Activated CD4-positive, alpha-beta T cell treated with anti-CD3 and anti-CD28 coated beads for 36 hours (primary cell): ENCODE results near the gene DPP9. TPM values are rescaled to one million over a fixed set of nuclear protein-coding genes. Genes with fewer than 3 reads are reported as not detected.

Source experiments
- ATAC-seq: fragments of 200-7000 bp; cut with Tn5 transposase; one replicate; pipeline ENCODE4 v1.10.0; 2021; ENCODE audit warnings: mild to moderate bottlenecking, moderate library complexity
- CTCF ChIA-PET: fragments of 350-600 bp; sonication (Branson Sonifier 250); formaldehyde crosslinking; loops from one replicate; lab custom pipeline; 2021; ENCODE audit warnings: antibody characterized with exemption; lab: Charles Lee
- POLR2A ChIA-PET: fragments of 350-600 bp; sonication (Branson Sonifier 250); formaldehyde crosslinking; loops from one replicate; lab custom pipeline; 2021; ENCODE audit warnings: antibody characterized with exemption, inconsistent platforms; lab: Charles Lee
- DNase-seq: peaks from one replicate; pipeline ENCODE4 v3.0.0-alpha.2; 2020
- H3K27ac Mint-ChIP-seq: one replicate; pipeline ENCODE4 v1.8.0; 2021; ENCODE audit warnings: mixed read lengths
- H3K27me3 Mint-ChIP-seq: one replicate; pipeline ENCODE4 v1.8.0; 2021; ENCODE audit warnings: mixed read lengths
- H3K36me3 Mint-ChIP-seq: one replicate; pipeline ENCODE4 v1.8.0; 2021; ENCODE audit warnings: low read depth, mixed read lengths
- H3K4me1 Mint-ChIP-seq: one replicate; pipeline ENCODE4 v1.8.0; 2021; ENCODE audit warnings: mixed read lengths
- H3K4me3 Mint-ChIP-seq: one replicate; pipeline ENCODE4 v1.8.0; 2021; ENCODE audit warnings: mild to moderate bottlenecking, moderate library complexity, mixed read lengths
- H3K9me3 Mint-ChIP-seq: one replicate; pipeline ENCODE4 v1.8.0; 2021; ENCODE audit warnings: low read depth, mixed read lengths
- intact Hi-C, 2 experiments: fragments of 100-400 bp; cut with DNase I in 1 of 2; cut with micrococcal nuclease in 1 of 2; formaldehyde crosslinking; loops; one replicate each; pipeline versions ENCODE4 v1.14.2 to v1.15.1; 2022 to 2024; cut with DNase I, micrococcal nuclease
- total RNA-seq, 2 experiments: library from RNA; stranded (reverse); gene quantifications; one replicate each; pipeline ENCODE4 v1.2.3, GENCODE V29; 2021

Gene DPP9
- total RNA-seq, 2 experiments from 2014 or later, result 49.2 to 51.3 TPM

- Mint-ChIP-seq H3K9me3 (no peaks in the 10 kb centered on the region), H3K27ac (no peak overlapping the region), H3K4me1 (peaks cover 16% of the 10 kb centered on the region), H3K36me3 (peaks cover 30% of the 10 kb centered on the region), H3K27me3 (no peaks in the 10 kb centered on the region), H3K4me3 (no peak overlapping the region)
- DNase-seq (no peak), ATAC-seq (no peak)
- intact Hi-C loops, result no loop called here
- ChIA-PET CTCF (interaction anchor here (0.6 to 0.9 kb wide), 2 partner anchors 28 to 71 kb away, joined by 3 to 4 read pairs; no protein-coding TSS in a partner anchor), POLR2A (no interaction called here)
These were observed 59.0 kb downstream of the DPP9 start for GRCh38 chr19:4664642-4665041.

- ATAC-seq (no peak), DNase-seq (no peak)
- POLR2A ChIA-PET, result interaction anchor here (0.5 kb wide), 1 partner anchor 245 kb away, joined by 4 read pairs; no protein-coding TSS in a partner anchor
- intact Hi-C loops, result no loop called here
- H3K9me3 Mint-ChIP-seq, result no peaks in the 10 kb centered on the region
- CTCF ChIA-PET, result no interaction called here
- no peak overlapping the region for H3K4me3 Mint-ChIP-seq
- no peaks in the 10 kb centered on the region for H3K27me3 Mint-ChIP-seq
- H3K36me3 Mint-ChIP-seq, result peaks cover 20% of the 10 kb centered on the region
- H3K4me1 Mint-ChIP-seq, result no peaks in the 10 kb centered on the region
- no peak overlapping the region for H3K27ac Mint-ChIP-seq
These were observed 60.8 kb downstream of the DPP9 start for GRCh38 chr19:4662812-4663211.

DNA sequence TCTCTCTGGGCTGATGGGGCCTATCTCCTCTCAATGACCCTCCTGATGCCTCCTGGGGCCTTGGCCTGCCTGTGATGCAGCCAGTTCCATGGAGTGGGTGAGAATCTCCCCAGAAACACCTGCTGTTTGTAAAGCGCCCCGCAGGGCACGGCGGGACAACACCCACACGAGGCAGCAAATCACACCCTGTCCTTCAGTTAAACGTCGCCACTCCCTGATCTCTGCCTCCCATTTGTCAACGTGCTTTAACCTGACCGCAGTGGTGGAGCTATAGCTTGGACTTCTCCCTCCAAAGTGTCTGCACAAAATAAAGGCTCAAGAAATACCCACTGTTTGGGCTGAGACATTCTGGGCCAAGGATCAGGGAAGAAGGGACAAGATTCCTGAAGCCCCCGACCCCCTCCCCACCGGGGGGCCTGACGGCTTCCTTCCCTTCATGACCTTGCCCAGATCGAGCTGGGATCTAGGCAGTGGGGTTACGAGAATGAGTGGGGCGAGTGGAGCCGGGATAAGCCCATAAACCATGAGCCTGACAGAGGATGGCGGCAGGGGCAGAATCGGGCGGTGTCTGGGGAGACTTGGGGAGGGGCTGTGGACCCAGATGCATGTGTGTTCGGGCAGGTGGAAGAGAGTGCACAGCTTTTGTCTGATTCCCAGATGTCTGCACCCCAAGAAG is 61.5 kb downstream of the DPP9 start:
- ATAC-seq (no peak), DNase-seq (no peak)
- no peak overlapping the region for H3K4me3 Mint-ChIP-seq
- H3K27me3 Mint-ChIP-seq, result no peaks in the 10 kb centered on the region
- H3K27ac Mint-ChIP-seq, result no peak overlapping the region
- H3K36me3 Mint-ChIP-seq, result peaks cover 17% of the 10 kb centered on the region
- intact Hi-C loops, result no loop called here
- ChIA-PET CTCF (no interaction called here), POLR2A (interaction anchor here (0.5 kb wide), 1 partner anchor 246 kb away, joined by 4 read pairs; no protein-coding TSS in a partner anchor)
- no peaks in the 10 kb centered on the region for H3K4me1 Mint-ChIP-seq
- no peaks in the 10 kb centered on the region for H3K9me3 Mint-ChIP-seq

DNA sequence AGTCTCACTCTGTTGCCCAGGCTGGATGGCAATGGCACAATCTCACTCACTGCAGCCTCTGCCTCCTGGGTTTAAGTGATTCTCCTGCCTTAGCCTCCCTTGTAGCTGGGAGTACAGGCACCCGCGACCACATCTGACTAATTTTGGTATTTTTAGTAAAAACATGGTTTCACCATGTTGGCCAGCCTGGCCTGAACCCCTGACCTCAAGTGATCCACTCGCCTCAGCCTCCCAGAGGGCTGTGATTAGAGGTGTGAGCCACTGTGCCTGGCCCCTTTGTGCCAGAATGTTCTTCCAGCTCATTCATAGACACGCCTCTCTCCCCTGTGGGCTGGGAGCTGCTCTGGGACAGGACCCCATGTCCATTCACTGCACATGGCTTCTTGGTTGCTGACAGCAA is 62.6 kb downstream of the DPP9 start:
- Mint-ChIP-seq H3K4me1 (no peaks in the 10 kb centered on the region), H3K4me3 (no peak overlapping the region), H3K27ac (no peak overlapping the region), H3K27me3 (no peaks in the 10 kb centered on the region), H3K36me3 (peaks cover 13% of the 10 kb centered on the region), H3K9me3 (no peaks in the 10 kb centered on the region)
- ATAC-seq, result peak; percentile 28
- DNase-seq, result no peak
- intact Hi-C loops, result no loop called here
- ChIA-PET POLR2A (no interaction called here), CTCF (no interaction called here)

DNA sequence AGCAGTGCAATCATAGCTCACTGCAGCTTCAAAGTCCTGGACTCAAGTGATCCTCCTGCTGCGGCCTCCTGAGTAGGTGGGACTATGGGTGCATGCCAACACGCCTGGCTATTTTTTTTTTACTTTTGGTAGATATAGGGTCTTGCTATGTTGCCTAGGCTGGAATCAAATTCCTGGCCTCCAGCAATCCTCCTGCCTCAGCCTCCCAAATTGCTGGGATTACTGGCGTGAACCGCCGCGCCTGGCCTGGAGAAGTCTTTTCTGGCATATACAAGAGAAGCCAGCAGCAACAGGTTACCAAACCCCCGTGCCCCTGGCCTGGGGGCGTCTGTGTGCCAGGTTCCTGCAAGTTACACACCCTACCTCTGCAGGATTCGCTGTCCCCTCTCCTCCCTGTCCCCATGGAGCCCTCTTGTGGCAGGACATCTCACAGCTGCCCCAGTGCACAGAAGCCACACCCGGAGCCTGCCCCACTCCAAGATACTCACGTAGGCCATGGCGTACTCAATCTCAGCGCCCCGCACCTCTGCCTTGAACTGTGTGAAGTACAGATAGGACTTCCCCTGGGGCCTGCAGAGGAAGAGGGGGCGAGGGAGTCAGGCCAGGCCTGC is 63.4 kb downstream of the DPP9 start:
- POLR2A ChIA-PET, result interaction anchor here (0.6 kb wide), 1 partner anchor 85 kb away, joined by 5 read pairs; no protein-coding TSS in a partner anchor
- CTCF ChIA-PET, result interaction anchor here (1.4 kb wide), 1 partner anchor 22 kb away, joined by 3 read pairs; no protein-coding TSS in a partner anchor
- Mint-ChIP-seq H3K27me3 (no peaks in the 10 kb centered on the region), H3K36me3 (peaks cover 13% of the 10 kb centered on the region), H3K27ac (no peak overlapping the region), H3K4me1 (no peaks in the 10 kb centered on the region), H3K4me3 (no peak overlapping the region), H3K9me3 (no peaks in the 10 kb centered on the region)
- peak; percentile 67 for ATAC-seq
- intact Hi-C loops, result no loop called here
- peak; percentile 54 for DNase-seq

GRCh38 chr19:4657835-4658234 is 65.8 kb downstream of the DPP9 start:
- Mint-ChIP-seq H3K9me3 (no peaks in the 10 kb centered on the region), H3K4me3 (no peak overlapping the region), H3K27me3 (no peaks in the 10 kb centered on the region), H3K4me1 (no peaks in the 10 kb centered on the region), H3K27ac (no peak overlapping the region), H3K36me3 (peaks cover 21% of the 10 kb centered on the region)
- ATAC-seq, result no peak
- ChIA-PET POLR2A (no interaction called here), CTCF (no interaction called here)
- intact Hi-C loops, result no loop called here
- no peak for DNase-seq

DNA sequence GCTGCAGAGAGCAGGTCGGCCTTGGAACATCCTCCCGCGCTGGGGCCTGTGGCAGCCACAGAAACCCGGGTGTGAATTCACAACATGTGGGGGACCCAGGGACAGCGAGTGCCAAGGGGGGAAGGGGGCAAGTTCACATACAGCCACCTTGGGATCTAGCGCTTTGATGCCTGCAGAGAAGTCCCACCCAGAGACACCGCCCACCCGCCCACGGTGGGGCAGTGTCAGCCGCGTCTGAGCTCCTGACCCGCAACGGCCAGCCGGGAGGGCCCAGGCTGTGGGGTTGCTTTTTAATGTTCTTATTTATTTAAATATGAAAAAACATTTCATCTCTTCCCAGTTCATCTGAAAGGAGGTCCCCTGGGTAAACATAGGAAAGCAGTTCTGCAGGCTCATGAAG is 66.4 kb downstream of the DPP9 start:
- intact Hi-C loops, result no loop called here
- ChIA-PET POLR2A (no interaction called here), CTCF (no interaction called here)
- no peaks in the 10 kb centered on the region for H3K4me1 Mint-ChIP-seq
- DNase-seq, result no peak
- no peaks in the 10 kb centered on the region for H3K27me3 Mint-ChIP-seq
- no peak overlapping the region for H3K4me3 Mint-ChIP-seq
- no peak overlapping the region for H3K27ac Mint-ChIP-seq
- peaks cover 21% of the 10 kb centered on the region for H3K36me3 Mint-ChIP-seq
- no peak for ATAC-seq
- no peaks in the 10 kb centered on the region for H3K9me3 Mint-ChIP-seq

DNA sequence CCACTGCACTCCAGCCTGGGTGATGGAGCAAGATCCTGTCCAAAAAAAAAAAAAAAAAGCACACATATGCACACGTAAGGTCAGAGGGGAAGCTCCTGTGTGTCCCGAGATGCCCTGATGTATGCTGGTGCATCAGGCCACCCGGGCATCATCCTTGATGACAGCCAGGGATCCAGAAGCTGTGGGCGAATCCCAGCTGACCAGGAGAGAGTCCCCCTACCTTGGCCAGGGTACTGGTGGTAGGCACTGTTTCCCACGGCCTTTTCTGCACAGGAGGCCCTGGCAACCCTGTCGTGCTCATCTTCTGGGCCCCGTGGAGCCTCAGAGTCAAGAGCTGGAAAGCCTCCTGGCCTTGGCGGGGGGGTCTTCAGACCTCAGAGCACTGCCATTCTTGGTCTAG is 67.5 kb downstream of the DPP9 start:
- ATAC-seq (no peak), DNase-seq (no peak)
- intact Hi-C loops, result no loop called here
- Mint-ChIP-seq H3K27ac (no peak overlapping the region), H3K27me3 (no peaks in the 10 kb centered on the region), H3K36me3 (peaks cover 21% of the 10 kb centered on the region), H3K4me3 (no peak overlapping the region), H3K9me3 (no peaks in the 10 kb centered on the region), H3K4me1 (no peaks in the 10 kb centered on the region)
- POLR2A ChIA-PET, result interaction anchor here (1.0 kb wide), 1 partner anchor 286 kb away, joined by 3 read pairs; no protein-coding TSS in a partner anchor
- CTCF ChIA-PET, result no interaction called here

- peak; percentile 12 for ATAC-seq
- Mint-ChIP-seq H3K4me1 (no peaks in the 10 kb centered on the region), H3K4me3 (no peak overlapping the region), H3K27ac (no peak overlapping the region), H3K36me3 (peaks cover 16% of the 10 kb centered on the region), H3K27me3 (no peaks in the 10 kb centered on the region), H3K9me3 (no peaks in the 10 kb centered on the region)
- DNase-seq, result no peak
- CTCF ChIA-PET, result interaction anchor here (0.6 to 0.7 kb wide), 2 partner anchors 62 to 106 kb away, joined by 3 to 4 read pairs; no protein-coding TSS in a partner anchor
- intact Hi-C loops, result no loop called here
- POLR2A ChIA-PET, result interaction anchor here (1.0 kb wide), 1 partner anchor 285 kb away, joined by 3 read pairs; no protein-coding TSS in a partner anchor
These were observed 68.9 kb downstream of the DPP9 start for GRCh38 chr19:4654437-4655361.

DNA sequence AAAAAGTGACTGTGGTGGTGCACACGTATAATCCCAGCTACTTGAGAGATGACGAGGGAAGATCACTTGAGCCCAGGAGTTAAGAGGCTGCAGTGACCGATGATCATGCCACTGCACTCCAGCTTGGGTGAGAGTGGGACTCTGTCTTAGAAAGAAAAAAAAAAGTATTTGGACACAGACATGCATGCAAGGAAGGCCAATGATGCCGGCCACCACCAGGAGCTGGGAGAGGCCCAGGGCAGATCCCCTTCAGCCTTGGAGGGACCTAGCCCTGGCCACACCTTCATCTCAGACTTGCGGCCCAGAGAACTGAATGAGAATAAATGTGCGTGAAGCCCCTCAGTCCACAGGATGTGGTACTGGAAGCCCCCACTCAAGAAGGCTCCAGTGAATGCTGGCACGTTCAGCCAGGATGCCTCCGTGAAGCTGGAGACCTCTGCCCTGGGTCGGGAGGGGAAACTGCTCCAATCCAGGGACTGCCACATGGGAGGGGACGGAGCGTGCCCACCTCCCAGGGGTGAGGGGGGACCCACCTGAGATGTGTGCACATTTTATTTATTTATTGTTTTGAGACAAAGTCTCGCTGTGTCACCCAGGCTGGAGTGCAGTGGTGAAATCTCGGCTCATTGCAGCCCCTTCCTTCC is 69.7 kb downstream of the DPP9 start:
- POLR2A ChIA-PET, result no interaction called here
- no peak for DNase-seq

GRCh38 chr19:4652075-4652474 is 71.6 kb downstream of the DPP9 start:
- ATAC-seq, result no peak
- CTCF ChIA-PET, result interaction anchor here (0.7 kb wide), 1 partner anchor 678 kb away, joined by 3 read pairs; no protein-coding TSS in a partner anchor
- intact Hi-C loops, result no loop called here
- no peak overlapping the region for H3K27ac Mint-ChIP-seq
- POLR2A ChIA-PET, result no interaction called here
- no peaks in the 10 kb centered on the region for H3K4me1 Mint-ChIP-seq
- no peak for DNase-seq
- no peak overlapping the region for H3K4me3 Mint-ChIP-seq
- no peaks in the 10 kb centered on the region for H3K9me3 Mint-ChIP-seq
- H3K27me3 Mint-ChIP-seq, result no peaks in the 10 kb centered on the region
- H3K36me3 Mint-ChIP-seq, result peaks cover 13% of the 10 kb centered on the region

More for the DNA sequence above, 69.7 kb downstream of the DPP9 start:
- ATAC-seq, result no peak
- H3K27me3 Mint-ChIP-seq, result no peaks in the 10 kb centered on the region
- no peaks in the 10 kb centered on the region for H3K9me3 Mint-ChIP-seq
- no peaks in the 10 kb centered on the region for H3K4me1 Mint-ChIP-seq
- no peak overlapping the region for H3K4me3 Mint-ChIP-seq
- CTCF ChIA-PET, result interaction anchor here (0.7 kb wide), 1 partner anchor 107 kb away, joined by 4 read pairs; no protein-coding TSS in a partner anchor
- peaks cover 13% of the 10 kb centered on the region for H3K36me3 Mint-ChIP-seq
- intact Hi-C loops, result no loop called here
- no peak overlapping the region for H3K27ac Mint-ChIP-seq
